Liver (tissue), 9 donors: ENCODE measurements around the gene CYP3A7. TPM values are rescaled to one million over a fixed set of nuclear protein-coding genes. Genes with fewer than 3 reads are reported as not detected.

Experiments
- DNase-seq: peaks from one replicate; pipeline ENCODE4 v3.0.0-alpha.2; 2017; ENCODE audit warnings: low spot score
- H3K27ac ChIP-seq, 2 donors: one replicate each; pipeline ENCODE4 v1.7.0; 2013; ENCODE audit warnings: inconsistent platforms in 2 of 2, low read length in 2 of 2, control low read depth in 1 of 2, low read depth in 1 of 2, mild to moderate bottlenecking in 1 of 2
- H3K27me3 ChIP-seq, 4 donors: one replicate each; pipeline versions ENCODE4 v1.6.1 to v1.7.0; 2013; ENCODE audit warnings: low read length in 3 of 4, inconsistent platforms in 1 of 4, mild to moderate bottlenecking in 1 of 4, moderate library complexity in 1 of 4; ENCODE audit not compliant: control insufficient read depth in 4 of 4, insufficient read depth in 4 of 4
- H3K36me3 ChIP-seq, 4 donors: one replicate each; pipeline versions ENCODE4 v1.6.1 to v1.7.0; 2013; ENCODE audit warnings: low read length in 3 of 4, mild to moderate bottlenecking in 3 of 4, low read depth in 1 of 4, moderate library complexity in 1 of 4; ENCODE audit not compliant: control insufficient read depth in 4 of 4, insufficient read depth in 3 of 4
- H3K4me1 ChIP-seq, 4 donors: one replicate each; pipeline versions ENCODE4 v1.6.1 to v1.7.0; 2013; ENCODE audit warnings: low read length in 3 of 4, mild to moderate bottlenecking in 3 of 4, moderate library complexity in 1 of 4; ENCODE audit not compliant: control insufficient read depth in 4 of 4, insufficient read depth in 4 of 4
- H3K4me3 ChIP-seq, 3 donors: one replicate each; pipeline versions ENCODE4 v1.6.1 to v1.7.0; 2013; ENCODE audit warnings: low read length in 3 of 3, control low read depth in 1 of 3, low read depth in 1 of 3, mild to moderate bottlenecking in 1 of 3
- H3K9ac ChIP-seq, 2 donors: one replicate each; pipeline ENCODE4 v1.7.0; 2013; ENCODE audit warnings: low read length in 2 of 2, mild to moderate bottlenecking in 2 of 2, moderate library complexity in 2 of 2, control low read depth in 1 of 2, low read depth in 1 of 2
- H3K9me3 ChIP-seq, 4 donors: one replicate each; pipeline versions ENCODE4 v1.6.1 to v1.7.0; 2013; ENCODE audit warnings: low read length in 3 of 4; ENCODE audit not compliant: control insufficient read depth in 4 of 4
- EGR1 ChIP-seq, 2 donors: IDR thresholded peaks; 2 replicates each; pipeline ENCODE4 v1.6.1; 2016 to 2018; ENCODE audit warnings: antibody characterized with exemption in 2 of 2, low read depth in 2 of 2
- FOXA1 ChIP-seq: IDR thresholded peaks from 2 replicates; pipeline ENCODE4 v1.6.1; 2016; ENCODE audit warnings: antibody characterized with exemption
- FOXA2 ChIP-seq: IDR thresholded peaks from 2 replicates; pipeline ENCODE4 v1.6.1; 2016; ENCODE audit warnings: antibody characterized with exemption
- GABPA ChIP-seq, 2 donors: IDR thresholded peaks in 1 of 2; conservative IDR thresholded peaks in 1 of 2; 2 replicates each; pipeline ENCODE4 v1.6.1; 2016; ENCODE audit warnings: antibody characterized with exemption in 2 of 2, mild to moderate bottlenecking in 1 of 2, moderate library complexity in 1 of 2
- HNF4A ChIP-seq, 2 donors: conservative IDR thresholded peaks; 2 replicates each; pipeline ENCODE4 v1.6.1; 2016; ENCODE audit warnings: antibody characterized with exemption in 2 of 2, mild to moderate bottlenecking in 2 of 2
- HNF4G ChIP-seq: IDR thresholded peaks from 2 replicates; pipeline ENCODE4 v1.6.1; 2016; ENCODE audit warnings: antibody characterized with exemption
- JUND ChIP-seq, 2 donors: IDR thresholded peaks; 2 replicates each; pipeline ENCODE4 v1.6.1; 2016; ENCODE audit warnings: antibody characterized with exemption in 2 of 2
- MAX ChIP-seq: IDR thresholded peaks from 2 replicates; pipeline ENCODE4 v1.6.1; 2016; ENCODE audit warnings: antibody characterized with exemption
- NR2F2 ChIP-seq: IDR thresholded peaks from 2 replicates; pipeline ENCODE4 v1.6.1; 2016; ENCODE audit warnings: antibody characterized with exemption
- RAD21 ChIP-seq, 2 donors: IDR thresholded peaks; 2 replicates each; pipeline ENCODE4 v1.6.1; 2016; ENCODE audit warnings: antibody characterized with exemption in 2 of 2, mild to moderate bottlenecking in 2 of 2
- RXRA ChIP-seq, 2 donors: IDR thresholded peaks; 2 replicates each; pipeline ENCODE4 v1.6.1; 2017 to 2018; ENCODE audit warnings: antibody characterized with exemption in 2 of 2, mild to moderate bottlenecking in 1 of 2
- SP1 ChIP-seq: IDR thresholded peaks from 2 replicates; pipeline ENCODE4 v1.6.1; 2018; ENCODE audit warnings: antibody characterized with exemption, mild to moderate bottlenecking
- TAF1 ChIP-seq: conservative IDR thresholded peaks from 2 replicates; pipeline ENCODE4 v1.6.1; 2016; ENCODE audit warnings: antibody characterized with exemption, mild to moderate bottlenecking
- YY1 ChIP-seq: IDR thresholded peaks from 2 replicates; pipeline ENCODE4 v1.6.1; 2016; ENCODE audit warnings: antibody characterized with exemption, mild to moderate bottlenecking
- WGBS: extraction: QIAGEN DNeasy Blood & Tissue Kit; methylation state at CpG from one replicate; pipeline ENCODE4 v1.1.7; 2013; 5-methylcytosine and 5-hydroxymethylcytosine counted together
- polyA plus RNA-seq, 2 donors: library from polyadenylated mRNA; stranded (reverse) in 1 of 2; unstranded in 1 of 2; fragments of 200-250 nt in 1 of 2; fragments of >200 nt in 1 of 2; fragmentation: Nextera tagmentation in 1 of 2; extraction: Ambion mirVana in 1 of 2; gene quantifications; one replicate each; pipeline versions ENCODE4 v1.2.1 to v1.2.3, GENCODE V29; 2013 to 2015
- total RNA-seq, 2 donors: library from RNA; depleted of rRNA; stranded (reverse); fragments of >200 nt; gene quantifications; one replicate each; pipeline ENCODE4 v1.2.3, GENCODE V29; 2014
- TF ChIP-seq, protein P1 (sequence below): IDR thresholded peaks from 2 replicates; pipeline ENCODE4 v1.6.1; 2016; ENCODE audit warnings: antibody characterized with exemption
- TF ChIP-seq, protein P2 (sequence below): fragments of 150-350 bp; IDR thresholded peaks from 2 replicates; pipeline ENCODE4 v1.5.1; 2017; ENCODE audit warnings: improper control_type of control experiment, low read depth, low read length; ENCODE audit not compliant: missing input control
- TF ChIP-seq, protein P3 (sequence below): IDR thresholded peaks from 2 replicates; pipeline ENCODE4 v1.6.1; 2016; ENCODE audit warnings: antibody characterized with exemption, mild to moderate bottlenecking
- TF ChIP-seq, protein P4 (sequence below): IDR thresholded peaks from 2 replicates; pipeline ENCODE4 v1.6.1; 2016; ENCODE audit warnings: antibody characterized with exemption
- donor health status: healthy.
- donor health status: healthy.
- donor health status: healthy.
- donor health status: healthy.
- donor health status: healthy.

Gene CYP3A7
- total and polyA plus RNA-seq, 4 donors: 36.1 to 2,448 (median 83.4) TPM

DNA sequence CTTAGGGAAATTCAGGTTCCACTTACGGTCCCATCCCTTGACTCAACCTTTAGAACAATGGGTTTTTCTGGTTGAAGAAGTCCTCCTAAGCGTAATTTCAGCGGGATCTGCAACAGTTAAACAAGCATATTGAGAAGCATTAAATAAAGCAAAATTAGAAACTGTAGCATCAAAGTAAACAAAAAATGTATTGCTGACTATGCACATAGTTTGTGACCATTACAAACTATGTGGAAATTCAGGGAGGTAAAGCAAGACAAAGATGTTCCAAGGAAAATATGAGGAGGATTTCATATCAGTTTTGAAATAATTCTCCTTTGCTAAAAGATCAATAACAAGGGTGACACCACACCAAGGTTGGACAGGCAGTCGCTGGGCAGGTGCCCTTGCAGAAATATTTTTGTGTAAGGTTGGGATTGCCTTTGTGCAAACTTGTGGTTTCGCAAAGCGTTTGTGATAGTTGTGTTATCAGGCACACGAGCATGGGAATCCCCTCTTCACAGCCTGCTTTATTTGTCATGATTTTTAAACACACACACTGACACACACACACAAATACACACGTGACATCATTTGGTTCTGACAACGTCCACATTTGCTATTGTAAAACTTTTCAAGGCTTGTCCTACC is 49.8 kb downstream of the CYP3A7 start:
- Histone ChIP-seq H3K36me3 (no peaks in the 10 kb centered on the region), H3K4me1 (peaks cover 0 to 9% (median 2%) of the 10 kb centered on the region in 4 donors), H3K27ac (no peak overlapping the region), H3K9me3 (no peaks in the 10 kb centered on the region), H3K4me3 (no peak overlapping the region), H3K9ac (no peak overlapping the region), H3K27me3 (no peaks in the 10 kb centered on the region)
- DNase-seq: no peak
- TF ChIP-seq YY1 (no peak), RAD21 (IDR thresholded peaks at IDR 0.05) (peak in 1 of 2 donors; percentile 25), MAX (no peak), RXRA (IDR thresholded peaks at IDR 0.05) (peak in 1 of 2 donors; percentile 32), FOXA1 (no peak), GABPA (IDR thresholded peaks at IDR 0.05 in 1 of 2, conservative IDR thresholded peaks at IDR 0.05 in 1 of 2) (no peak), HNF4A (conservative IDR thresholded peaks at IDR 0.05) (peak in 1 of 2 donors; percentile 6), TAF1 (no peak)
- TF ChIP-seq, protein P1, sequence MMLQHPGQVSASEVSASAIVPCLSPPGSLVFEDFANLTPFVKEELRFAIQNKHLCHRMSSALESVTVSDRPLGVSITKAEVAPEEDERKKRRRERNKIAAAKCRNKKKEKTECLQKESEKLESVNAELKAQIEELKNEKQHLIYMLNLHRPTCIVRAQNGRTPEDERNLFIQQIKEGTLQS: no peak
- WGBS: 60% methylated on average over 9 of the region's 9 CpGs

- H3K9ac ChIP-seq: peak within 1 kb of the TSS; percentile 83 to 97
- peak within 1 kb of the TSS; percentile 79 to 89 for H3K27ac ChIP-seq
- no peaks in the 10 kb centered on the region for H3K27me3 ChIP-seq
- no peak for DNase-seq
- 31% methylated on average over 10 of the region's 10 CpGs for WGBS
- peaks cover 4 to 34% (median 17%) of the 10 kb centered on the region in 4 donors for H3K36me3 ChIP-seq
- peaks cover 0 to 24% (median 6%) of the 10 kb centered on the region in 4 donors for H3K4me1 ChIP-seq
- H3K9me3 ChIP-seq: no peaks in the 10 kb centered on the region
- TF ChIP-seq HNF4A (conservative IDR thresholded peaks at IDR 0.05) (peak; percentile 66 to 74), TAF1 (peak; percentile 99), EGR1 (IDR thresholded peaks at IDR 0.05; ENCODE audit: low read depth in 2 of 2) (no peak), YY1 (peak; percentile 86), FOXA1 (no peak), RAD21 (IDR thresholded peaks at IDR 0.05) (peak; percentile 64 to 74), HNF4G (peak; percentile 58), FOXA2 (peak; percentile 17), SP1 (peak; percentile 91), RXRA (IDR thresholded peaks at IDR 0.05) (peak; percentile 89 to 94), JUND (IDR thresholded peaks at IDR 0.05) (peak in 1 of 2 donors; percentile 64), MAX (peak; percentile 25), NR2F2 (no peak), GABPA (IDR thresholded peaks at IDR 0.05 in 1 of 2, conservative IDR thresholded peaks at IDR 0.05 in 1 of 2) (no peak)
- TF ChIP-seq, protein P2, sequence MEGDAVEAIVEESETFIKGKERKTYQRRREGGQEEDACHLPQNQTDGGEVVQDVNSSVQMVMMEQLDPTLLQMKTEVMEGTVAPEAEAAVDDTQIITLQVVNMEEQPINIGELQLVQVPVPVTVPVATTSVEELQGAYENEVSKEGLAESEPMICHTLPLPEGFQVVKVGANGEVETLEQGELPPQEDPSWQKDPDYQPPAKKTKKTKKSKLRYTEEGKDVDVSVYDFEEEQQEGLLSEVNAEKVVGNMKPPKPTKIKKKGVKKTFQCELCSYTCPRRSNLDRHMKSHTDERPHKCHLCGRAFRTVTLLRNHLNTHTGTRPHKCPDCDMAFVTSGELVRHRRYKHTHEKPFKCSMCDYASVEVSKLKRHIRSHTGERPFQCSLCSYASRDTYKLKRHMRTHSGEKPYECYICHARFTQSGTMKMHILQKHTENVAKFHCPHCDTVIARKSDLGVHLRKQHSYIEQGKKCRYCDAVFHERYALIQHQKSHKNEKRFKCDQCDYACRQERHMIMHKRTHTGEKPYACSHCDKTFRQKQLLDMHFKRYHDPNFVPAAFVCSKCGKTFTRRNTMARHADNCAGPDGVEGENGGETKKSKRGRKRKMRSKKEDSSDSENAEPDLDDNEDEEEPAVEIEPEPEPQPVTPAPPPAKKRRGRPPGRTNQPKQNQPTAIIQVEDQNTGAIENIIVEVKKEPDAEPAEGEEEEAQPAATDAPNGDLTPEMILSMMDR: no peak
- TF ChIP-seq, protein P1: no peak
- TF ChIP-seq, protein P3, sequence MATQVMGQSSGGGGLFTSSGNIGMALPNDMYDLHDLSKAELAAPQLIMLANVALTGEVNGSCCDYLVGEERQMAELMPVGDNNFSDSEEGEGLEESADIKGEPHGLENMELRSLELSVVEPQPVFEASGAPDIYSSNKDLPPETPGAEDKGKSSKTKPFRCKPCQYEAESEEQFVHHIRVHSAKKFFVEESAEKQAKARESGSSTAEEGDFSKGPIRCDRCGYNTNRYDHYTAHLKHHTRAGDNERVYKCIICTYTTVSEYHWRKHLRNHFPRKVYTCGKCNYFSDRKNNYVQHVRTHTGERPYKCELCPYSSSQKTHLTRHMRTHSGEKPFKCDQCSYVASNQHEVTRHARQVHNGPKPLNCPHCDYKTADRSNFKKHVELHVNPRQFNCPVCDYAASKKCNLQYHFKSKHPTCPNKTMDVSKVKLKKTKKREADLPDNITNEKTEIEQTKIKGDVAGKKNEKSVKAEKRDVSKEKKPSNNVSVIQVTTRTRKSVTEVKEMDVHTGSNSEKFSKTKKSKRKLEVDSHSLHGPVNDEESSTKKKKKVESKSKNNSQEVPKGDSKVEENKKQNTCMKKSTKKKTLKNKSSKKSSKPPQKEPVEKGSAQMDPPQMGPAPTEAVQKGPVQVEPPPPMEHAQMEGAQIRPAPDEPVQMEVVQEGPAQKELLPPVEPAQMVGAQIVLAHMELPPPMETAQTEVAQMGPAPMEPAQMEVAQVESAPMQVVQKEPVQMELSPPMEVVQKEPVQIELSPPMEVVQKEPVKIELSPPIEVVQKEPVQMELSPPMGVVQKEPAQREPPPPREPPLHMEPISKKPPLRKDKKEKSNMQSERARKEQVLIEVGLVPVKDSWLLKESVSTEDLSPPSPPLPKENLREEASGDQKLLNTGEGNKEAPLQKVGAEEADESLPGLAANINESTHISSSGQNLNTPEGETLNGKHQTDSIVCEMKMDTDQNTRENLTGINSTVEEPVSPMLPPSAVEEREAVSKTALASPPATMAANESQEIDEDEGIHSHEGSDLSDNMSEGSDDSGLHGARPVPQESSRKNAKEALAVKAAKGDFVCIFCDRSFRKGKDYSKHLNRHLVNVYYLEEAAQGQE: peak; percentile 96
- TF ChIP-seq, protein P4, sequence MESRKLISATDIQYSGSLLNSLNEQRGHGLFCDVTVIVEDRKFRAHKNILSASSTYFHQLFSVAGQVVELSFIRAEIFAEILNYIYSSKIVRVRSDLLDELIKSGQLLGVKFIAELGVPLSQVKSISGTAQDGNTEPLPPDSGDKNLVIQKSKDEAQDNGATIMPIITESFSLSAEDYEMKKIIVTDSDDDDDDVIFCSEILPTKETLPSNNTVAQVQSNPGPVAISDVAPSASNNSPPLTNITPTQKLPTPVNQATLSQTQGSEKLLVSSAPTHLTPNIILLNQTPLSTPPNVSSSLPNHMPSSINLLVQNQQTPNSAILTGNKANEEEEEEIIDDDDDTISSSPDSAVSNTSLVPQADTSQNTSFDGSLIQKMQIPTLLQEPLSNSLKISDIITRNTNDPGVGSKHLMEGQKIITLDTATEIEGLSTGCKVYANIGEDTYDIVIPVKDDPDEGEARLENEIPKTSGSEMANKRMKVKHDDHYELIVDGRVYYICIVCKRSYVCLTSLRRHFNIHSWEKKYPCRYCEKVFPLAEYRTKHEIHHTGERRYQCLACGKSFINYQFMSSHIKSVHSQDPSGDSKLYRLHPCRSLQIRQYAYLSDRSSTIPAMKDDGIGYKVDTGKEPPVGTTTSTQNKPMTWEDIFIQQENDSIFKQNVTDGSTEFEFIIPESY: no peak
- peak within 1 kb of the TSS; percentile 58 to 95 (median 74) for H3K4me3 ChIP-seq
Observed at GRCh38 chr7:99679400-99680191, 55.4 kb downstream of the CYP3A7 start, which contains the start of gene CYP3A5. TSS of gene CYP3A5 (minus strand) at chr7:99679996. CDS start at chr7:99679896, 100 bp downstream.
